HepG2 (cell line): Measurements from ENCODE around the gene EEFSEC. TPM values are rescaled to one million over a fixed set of nuclear protein-coding genes. Genes with fewer than 3 reads are reported as not detected.

Source experiments
- ATAC-seq: fragments of 200-7000 bp; cut with Tn5 transposase; 3 replicates; pipeline ENCODE4 v1.9.1; 2020; ENCODE audit warnings: mild to moderate bottlenecking, moderate library complexity
- BruUV-seq: library from RNA; stranded (reverse); fragments of 400-500 nt; replicated peaks from 2 replicates; lab custom pipeline; 2021; lab: Mats Ljungman, UMichigan
- CTCF ChIA-PET: fragments of 300-600 bp; formaldehyde crosslinking; extraction: SDS; loops from one replicate; lab custom pipeline; 2021; ENCODE audit warnings: low total read pairs, inconsistent platforms, low intra/inter-chr PET ratio; lab: Yijun Ruan, JAX
- POLR2A ChIA-PET: fragments of 350-600 bp; sonication (Branson Sonifier 250); formaldehyde crosslinking; loops from one replicate; lab custom pipeline; 2020; ENCODE audit warnings: antibody characterized with exemption, inconsistent platforms; lab: Yijun Ruan, JAX
- DNase-seq: peaks from one replicate; pipeline ENCODE4 v3.0.0-alpha.2; 2015; ENCODE audit warnings: low spot score
- FAIRE-seq: peaks from 3 replicates; lab custom pipeline; 2011; peaks lifted over from hg19 to GRCh38; lab: Jason Lieb, UNC
- H2AFZ ChIP-seq: one replicate; pipeline ENCODE4 v1.6.1; 2011; ENCODE audit warnings: low read length, inconsistent platforms
- H3K27ac ChIP-seq: fragments of 300-600 bp; 3 replicates; pipeline ENCODE4 v1.8.0; 2011; ENCODE audit warnings: mixed run types, mild to moderate bottlenecking, mixed read lengths, low read length, inconsistent platforms; ENCODE audit not compliant: insufficient read depth; ENCODE audit errors: extremely low read length
- H3K27me3 ChIP-seq, 2 experiments: fragments of 200-600 bp in 1 of 2; 2 replicates in 1 of 2; 3 replicates in 1 of 2; pipeline versions ENCODE4 v1.6.0 to v1.8.0; 2011; ENCODE audit warnings: low read length in 2 of 2, mild to moderate bottlenecking in 2 of 2, moderate library complexity in 2 of 2, inconsistent platforms in 1 of 2; ENCODE audit not compliant: insufficient read depth in 2 of 2, control insufficient read depth in 1 of 2
- H3K36me3 ChIP-seq, 2 experiments: fragments of 200-600 bp in 1 of 2; replicated peaks in 1 of 2; 2 replicates in 1 of 2; 3 replicates in 1 of 2; pipeline versions ENCODE4 v1.5.1 to v1.8.0; 2011; ENCODE audit warnings: low read length in 2 of 2, inconsistent platforms in 1 of 2; ENCODE audit not compliant: insufficient read depth in 2 of 2, control insufficient read depth in 1 of 2
- H3K4me1 ChIP-seq: 2 replicates; pipeline ENCODE4 v1.5.1; 2012; ENCODE audit warnings: low read length, inconsistent platforms; ENCODE audit not compliant: insufficient read depth
- H3K4me2 ChIP-seq: 2 replicates; pipeline ENCODE4 v1.6.0; 2011; ENCODE audit warnings: low read depth, low read length, inconsistent platforms
- H3K4me3 ChIP-seq, 3 experiments: fragments of 200-600 bp in 1 of 3; sonication (generic), shearing (Covaris generic) in 1 of 3; replicated peaks in 1 of 3; 2 replicates each; pipeline ENCODE4 v1.5.1; 2011 to 2016; ENCODE audit warnings: low read length in 3 of 3, inconsistent platforms in 2 of 3, low read depth in 2 of 3, mild to moderate bottlenecking in 2 of 3, control low read depth in 1 of 3, mixed read lengths in 1 of 3; ENCODE audit not compliant: insufficient read depth in 1 of 3
- H3K79me2 ChIP-seq: one replicate; pipeline ENCODE4 v1.6.1; 2011; ENCODE audit warnings: low read length, inconsistent platforms; ENCODE audit not compliant: insufficient read depth
- H3K9ac ChIP-seq: 2 replicates; pipeline ENCODE4 v1.6.0; 2011; ENCODE audit warnings: mild to moderate bottlenecking, low read depth, low read length, inconsistent platforms; ENCODE audit not compliant: insufficient read depth
- H3K9me3 ChIP-seq: 2 replicates; pipeline ENCODE4 v1.5.1; 2012; ENCODE audit warnings: mild to moderate bottlenecking, low read length
- H4K20me1 ChIP-seq: 2 replicates; pipeline ENCODE4 v1.6.0; 2011; ENCODE audit warnings: inconsistent platforms, mild to moderate bottlenecking, low read length, moderate library complexity; ENCODE audit not compliant: insufficient read depth
- AHR ChIP-seq: IDR thresholded peaks from 2 replicates; pipeline ENCODE4 v1.6.1; 2018; ENCODE audit warnings: missing genetic modification reagents, missing compliant biosample characterization
- HMG20B ChIP-seq: conservative IDR thresholded peaks from 2 replicates; pipeline ENCODE4 v1.6.1; 2016; ENCODE audit warnings: missing genetic modification reagents, missing compliant biosample characterization
- NFRKB ChIP-seq: fragments of 450-650 bp; IDR thresholded peaks from 2 replicates; pipeline ENCODE4 v1.6.1; 2017
- PRDM15 ChIP-seq: sonication (generic); formaldehyde crosslinking; IDR thresholded peaks from 2 replicates; pipeline ENCODE4 v1.4.0; 2020; ENCODE audit warnings: missing genetic modification reagents
- PRDM4 ChIP-seq: sonication (generic); formaldehyde crosslinking; IDR thresholded peaks from 2 replicates; pipeline ENCODE4 v1.9.0; 2021; ENCODE audit warnings: missing genetic modification reagents, borderline replicate concordance
- SIN3B ChIP-seq: fragments of 150-350 bp; IDR thresholded peaks from 2 replicates; pipeline ENCODE4 v1.6.1; 2014; ENCODE audit warnings: low read length
- ZKSCAN8 ChIP-seq: IDR thresholded peaks from 2 replicates; pipeline ENCODE4 v1.6.1; 2016; ENCODE audit warnings: borderline replicate concordance, missing genetic modification reagents, missing compliant biosample characterization
- ZNF17 ChIP-seq: sonication (generic); formaldehyde crosslinking; IDR thresholded peaks from 2 replicates; pipeline ENCODE4 v1.5.0; 2020; ENCODE audit warnings: mild to moderate bottlenecking, missing genetic modification reagents
- ZNF205 ChIP-seq: IDR thresholded peaks from 2 replicates; pipeline ENCODE4 v1.6.1; 2018; ENCODE audit warnings: missing biosample characterization, missing genetic modification reagents
- ZNF326 ChIP-seq: sonication (generic); formaldehyde crosslinking; IDR thresholded peaks from 2 replicates; pipeline ENCODE4 v1.4.0; 2020; ENCODE audit warnings: missing genetic modification reagents, borderline replicate concordance
- ZNF430 ChIP-seq: sonication (generic); formaldehyde crosslinking; IDR thresholded peaks from 2 replicates; pipeline ENCODE4 v1.9.0; 2021; ENCODE audit warnings: mild to moderate bottlenecking, missing genetic modification reagents
- ZNF552 ChIP-seq: sonication (generic); formaldehyde crosslinking; IDR thresholded peaks from 2 replicates; pipeline ENCODE4 v1.9.0; 2022; ENCODE audit warnings: missing genetic modification reagents, mild to moderate bottlenecking, borderline replicate concordance
- WGBS: methylation state at CpG from one replicate; pipeline ENCODE4 v1.1.6; 2017; ENCODE audit warnings: low lambda C conversion rate; 5-methylcytosine and 5-hydroxymethylcytosine counted together
- in situ Hi-C: cut with HindIII; loops from 2 replicates; pipeline ENCODE4 v1.10.0; 2017; ENCODE audit warnings: low pct_unique_long_range_greater_than_20kb; ENCODE audit not compliant: extremely low pct_ligation_motif_present
- intact Hi-C: fragments of 100-400 bp; cut with micrococcal nuclease; formaldehyde crosslinking; loops from one replicate; pipeline ENCODE4 v1.10.0; 2022; ENCODE audit not compliant: unreplicated experiment
- polyA plus RNA-seq, 8 experiments: library from polyadenylated mRNA; depleted of rRNA in 3 of 8; stranded (reverse) in 7 of 8; unstranded in 1 of 8; fragments of >200 nt; fragmentation: Illumina TruSeq in 4 of 8; extraction: Trizol in 4 of 8; gene quantifications; 2 replicates each; pipeline versions ENCODE4 v1.2.1 to v1.2.3, GENCODE V29; 2011 to 2016; ENCODE audit warnings: low read depth in 4 of 8, missing spikeins in 1 of 8, mixed read lengths in 1 of 8; ENCODE audit not compliant: insufficient read depth in 1 of 8
- total RNA-seq, 5 experiments: library from RNA; depleted of rRNA; stranded (reverse); fragments of >200 nt; fragmentation: Illumina TruSeq; extraction: Trizol; gene quantifications; 2 replicates each; pipeline ENCODE4 v1.2.3, GENCODE V29; 2016; ENCODE audit warnings: low read depth in 1 of 5

Gene EEFSEC
- total and polyA plus RNA-seq, 2 of the 13 experiments (the other 11 are each of a cell fraction or from before 2014, with no cell fraction given): 6.4 to 24.2 TPM

GRCh38 chr3:128342701-128343180 is 189.5 kb downstream of the EEFSEC start:
- Histone ChIP-seq H3K9me3 (no peaks in the 10 kb centered on the region), H3K79me2 (no peaks in the 10 kb centered on the region), H2AFZ (no peak overlapping the region), H3K4me1 (peaks cover 54% of the 10 kb centered on the region), H3K27me3 (no peaks in the 10 kb centered on the region), H3K36me3 (peaks cover 8 to 20% of the 10 kb centered on the region in 2 experiments; a peak in 4 of 5 replicates), H3K9ac (peak overlapping the region; percentile 26; the same call in 1 of the 2 replicates), H3K4me3 (no peak overlapping the region), H3K4me2 (0 out of 2 replicates have a peak overlapping the region, but pooled peaks have one; percentile 66), H3K27ac (no peak overlapping the region), H4K20me1 (no peaks in the 10 kb centered on the region)
- no peak for DNase-seq
- in situ Hi-C loops: no loop called here
- FAIRE-seq: no peak
- WGBS: 97% methylated on average over 4 of the region's 8 CpGs
- ChIA-PET CTCF (no interaction called here), POLR2A (interaction anchor here (2.3 to 4.8 kb wide), 2 partner anchors 14 to 18 kb away, joined by 8 to 29 read pairs; no protein-coding TSS in a partner anchor)
- intact Hi-C loops: no loop called here
- no peak for TF ChIP-seq AHR
- TF ChIP-seq PRDM15 (CRISPR knock-in tag): no peak
- no peak for TF ChIP-seq ZNF430
- no peak for TF ChIP-seq ZNF326
- TF ChIP-seq ZKSCAN8 (CRISPR knock-in tag): no peak
- TF ChIP-seq NFRKB: no peak
- no peak for TF ChIP-seq ZNF205
- TF ChIP-seq ZNF552 (CRISPR knock-in tag): no peak
- no peak for TF ChIP-seq PRDM4 (CRISPR knock-in tag)
- no peak for TF ChIP-seq SIN3B
- TF ChIP-seq ZNF17: no peak
- no peak for TF ChIP-seq HMG20B (CRISPR knock-in tag)
- no TSS peak for BruUV-seq
- ATAC-seq: no peak
